Prostate gland (tissue), 2 donors: ENCODE measurements around the gene ANKRD10.

Source experiments
- CTCF ChIP-seq, 4 experiments: fragments of 200-600 bp in 2 of 4; fragments of 450-650 bp in 2 of 4; sonication (generic) in 2 of 4; IDR thresholded peaks; 1 replicate in 3 of 4; 2 replicates in 1 of 4; pipeline ENCODE4 v1.5.1; 2016 to 2019; ENCODE audit warnings: antibody characterized with exemption in 4 of 4, mild to moderate bottlenecking in 2 of 4, moderate library complexity in 2 of 4
- POLR2A ChIP-seq: fragments of 450-650 bp; IDR thresholded peaks from one replicate; pipeline ENCODE4 v1.6.1; 2016; ENCODE audit warnings: antibody characterized with exemption, mild to moderate bottlenecking

GRCh38 chr13:110923777-110924638, 9.1 kb upstream of the ANKRD10 start:
- TF ChIP-seq CTCF (IDR thresholded peaks at IDR 0.05) (no peak), POLR2A (no peak)
